ENCODE data around the gene HOXC9.

HOXC9 gene

GRCh38 chr12:53986686-53987483 lies 13.1 kb upstream of the HOXC9 start:
- POLR2A ChIA-PET = interaction anchor here (1.0 to 2.5 kb wide), 5 partner anchors 9 to 14 kb away, joined by 3 to 16 read pairs (median 4); partner anchors contain the start of gene HOXC9
- TF ChIP-seq PRDM6 (tag by site-specific recombination; IDR thresholded peaks at IDR 0.05) (no peak), ZNF26 (tag by site-specific recombination; IDR thresholded peaks at IDR 0.05) (no peak), ZNF514 (tag by site-specific recombination; IDR thresholded peaks at IDR 0.05) (no peak), ZNF677 (tag by site-specific recombination; IDR thresholded peaks at IDR 0.05) (no peak), ZBTB21 (tag by site-specific recombination; IDR thresholded peaks at IDR 0.05) (no peak), SP7 (tag by site-specific recombination; IDR thresholded peaks at IDR 0.05) (no peak), PRDM1 (tag by site-specific recombination; IDR thresholded peaks at IDR 0.05) (peak; percentile 93)
- CTCF ChIA-PET = interaction anchor here (0.6 to 5.8 kb wide), 19 partner anchors 12 to 586 kb away, joined by 3 to 88 read pairs (median 7); partner anchors contain the start of genes HOXC5, HOXC8, HOXC9 and SMUG1
- no peaks in the 10 kb centered on the region for H3K36me3 ChIP-seq (ENCODE audit: control insufficient read depth in 2 of 2, insufficient read depth in 1 of 2, low read length in 2 of 2)
- H3K27ac ChIP-seq (ENCODE audit: extremely low read depth, low read depth, low read length) = peak overlapping the region; percentile 90
- peak overlapping the region; percentile 31; the same call in 1 of the 2 replicates for H3K4me3 ChIP-seq (ENCODE audit: low read depth, low read length)
- H3K4me1 ChIP-seq (ENCODE audit: control insufficient read depth, insufficient read depth, low read length) = peaks cover 38% of the 10 kb centered on the region
- no peaks in the 10 kb centered on the region for H3K9me3 ChIP-seq (ENCODE audit: control insufficient read depth, insufficient read depth, low read depth, low read length)

GRCh38 chr12:53987787-53988230 lies 12.2 kb upstream of the HOXC9 start:
- H3K9me3 ChIP-seq (ENCODE audit: control insufficient read depth, insufficient read depth, low read depth, low read length) = no peaks in the 10 kb centered on the region
- H3K36me3 ChIP-seq (ENCODE audit: control insufficient read depth in 2 of 2, insufficient read depth in 1 of 2, low read length in 2 of 2) = no peaks in the 10 kb centered on the region
- TF ChIP-seq ZIC2 (tag by site-specific recombination; IDR thresholded peaks at IDR 0.05) = no peak
- no peak for TF ChIP-seq PRDM6 (tag by site-specific recombination; IDR thresholded peaks at IDR 0.05)
- no peak for TF ChIP-seq ZNF280D (tag by site-specific recombination; IDR thresholded peaks at IDR 0.05)
- TF ChIP-seq ZBTB48 (tag by site-specific recombination; IDR thresholded peaks at IDR 0.05) = no peak
- TF ChIP-seq ZNF10 (tag by site-specific recombination; IDR thresholded peaks at IDR 0.05) = no peak
- no peak for TF ChIP-seq ZNF692 (tag by site-specific recombination; IDR thresholded peaks at IDR 0.05)
- no peak for TF ChIP-seq ZNF266 (tag by site-specific recombination; IDR thresholded peaks at IDR 0.05; ENCODE audit: low read depth)
- TF ChIP-seq ZNF335 (tag by site-specific recombination; conservative IDR thresholded peaks at IDR 0.05) = 0 out of 2 replicates have a peak, but pooled peaks have one; percentile 20
- peak; percentile 24; the same call in 1 of the 2 replicates for TF ChIP-seq ZBTB17 (tag by site-specific recombination; IDR thresholded peaks at IDR 0.05)
- no peak for TF ChIP-seq ZNF768 (tag by site-specific recombination; IDR thresholded peaks at IDR 0.05)
- TF ChIP-seq OSR2 (tag by site-specific recombination; IDR thresholded peaks at IDR 0.05) = no peak
- ChIA-PET CTCF (interaction anchor here (0.5 to 5.8 kb wide), 28 partner anchors 11 to 404 kb away, joined by 3 to 88 read pairs (median 5); partner anchors contain the start of genes HOXC13, HOXC5, HOXC8 and HOXC9), POLR2A (interaction anchor here (1.0 to 2.2 kb wide), 5 partner anchors 9 to 49 kb away, joined by 3 to 14 read pairs (median 3); partner anchors contain the start of genes HOXC13 and HOXC9)
- H3K4me1 ChIP-seq (ENCODE audit: control insufficient read depth, insufficient read depth, low read length) = peaks cover 38% of the 10 kb centered on the region
- no peak overlapping the region for H3K4me3 ChIP-seq (ENCODE audit: low read depth, low read length)
- no peak overlapping the region; the same call in 1 of the 2 replicates for H3K27ac ChIP-seq (ENCODE audit: extremely low read depth, low read depth, low read length)

Measured in HEK293 (cell line).